Stimulated activated CD4-positive, alpha-beta T cell treated with anti-CD3 and anti-CD28 coated beads, Interleukin-4, amount 100 ng/mL, for 24 hours (primary cell): ENCODE data around the gene DND1.
"Not testable (repeated sequence)": the region's sequence is repeated elsewhere in the genome, so short reads cannot be mapped to it uniquely, and the experiment has no call there.

Source experiments
- DNase-seq: peaks from one replicate; pipeline ENCODE4 v3.0.0-alpha.2; 2020

DND1 gene

DNA sequence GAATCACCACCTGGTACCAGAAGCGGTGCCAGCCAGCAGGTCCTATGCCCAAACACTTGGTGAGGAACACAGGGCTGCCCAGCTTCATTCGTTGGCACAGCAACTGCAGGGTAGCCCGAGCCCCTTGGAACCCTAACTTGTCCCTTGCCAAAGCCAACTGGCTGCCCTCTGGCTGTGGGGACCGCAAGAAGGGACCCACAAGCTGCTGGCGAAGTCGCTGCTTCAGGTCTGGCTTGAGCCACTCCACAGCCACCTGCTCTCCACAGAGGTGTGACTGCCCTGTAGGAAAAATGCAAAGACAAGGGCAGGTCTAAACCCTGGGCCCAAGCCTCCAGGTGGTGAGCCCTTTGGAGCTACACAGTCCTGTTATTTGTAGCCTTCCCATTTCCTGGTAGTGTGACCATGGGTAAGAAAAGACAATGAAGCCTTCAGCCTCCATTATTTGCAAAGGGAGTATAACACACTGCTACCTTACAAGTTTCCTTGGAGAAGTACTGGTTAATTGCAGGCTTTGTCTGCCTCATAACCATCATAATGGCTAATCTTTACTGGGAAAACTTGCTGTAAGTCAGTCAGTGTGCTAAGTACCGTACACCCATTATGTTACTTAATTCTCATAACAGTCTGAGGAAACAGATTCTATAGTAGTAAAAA is 1.8 kb downstream of the DND1 start:
- no peak for DNase-seq

DNA sequence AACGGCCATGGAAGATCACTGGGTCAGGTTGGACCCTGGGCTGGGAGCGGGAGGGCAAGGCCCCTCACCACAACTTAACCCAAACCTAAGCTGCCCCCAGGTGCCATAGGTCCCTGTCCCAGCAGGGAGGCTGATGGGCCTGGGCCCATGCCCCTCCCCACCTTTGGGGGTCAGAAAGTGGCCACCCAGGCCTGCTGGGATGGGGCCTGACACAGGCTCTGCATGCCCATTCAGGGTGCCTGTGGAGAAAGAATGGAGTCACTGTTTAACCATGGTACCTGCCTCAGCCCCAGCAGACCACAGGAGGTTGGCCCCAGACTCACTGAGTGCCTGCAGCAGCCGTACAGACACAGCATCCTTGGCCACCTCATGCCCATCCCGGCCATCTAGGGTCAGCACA is 2.3 kb downstream of the DND1 start:
- DNase-seq = not testable (repeated sequence)

DNA sequence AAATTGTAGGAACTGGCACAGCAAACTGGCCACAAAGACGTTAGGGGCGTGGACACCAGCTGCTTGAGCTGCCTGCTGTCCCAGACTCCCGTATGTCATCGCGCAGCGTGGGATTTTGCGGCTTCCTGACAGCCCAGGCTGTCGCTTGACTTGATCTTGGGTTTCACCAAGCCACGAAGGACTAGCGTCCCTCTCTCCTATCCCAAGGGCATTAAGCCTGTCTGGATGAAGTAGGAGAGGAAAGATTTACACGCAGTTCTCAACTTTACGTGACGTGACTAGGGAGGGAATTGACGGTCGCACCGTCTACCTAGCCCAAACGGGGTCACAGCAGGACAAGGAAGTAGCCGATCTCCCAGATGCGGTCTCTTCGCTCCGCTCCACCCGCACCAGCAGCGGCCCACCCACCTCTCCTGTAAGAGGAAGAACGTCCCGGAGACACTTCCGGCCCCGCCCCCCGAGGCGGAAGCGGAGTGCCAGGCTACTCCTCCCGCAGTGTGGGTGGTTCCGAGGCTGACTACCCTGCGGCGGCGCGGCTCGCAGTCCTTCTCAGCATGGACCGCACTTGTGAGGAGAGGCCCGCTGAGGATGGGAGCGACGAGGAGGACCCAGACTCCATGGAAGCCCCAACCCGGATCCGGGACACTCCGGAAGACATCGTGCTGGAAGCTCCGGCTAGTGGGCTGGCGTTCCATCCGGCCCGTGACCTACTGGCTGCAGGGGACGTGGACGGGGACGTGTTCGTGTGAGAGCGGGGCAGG is 8.8 kb downstream of the DND1 start, which contains the start of gene WDR55:
WDR55 (plus strand) TSS at position 546 of the 761 bp plus-strand sequence; CDS start at position 555, 9 bp downstream.
- peak; percentile 97 for DNase-seq

DNA sequence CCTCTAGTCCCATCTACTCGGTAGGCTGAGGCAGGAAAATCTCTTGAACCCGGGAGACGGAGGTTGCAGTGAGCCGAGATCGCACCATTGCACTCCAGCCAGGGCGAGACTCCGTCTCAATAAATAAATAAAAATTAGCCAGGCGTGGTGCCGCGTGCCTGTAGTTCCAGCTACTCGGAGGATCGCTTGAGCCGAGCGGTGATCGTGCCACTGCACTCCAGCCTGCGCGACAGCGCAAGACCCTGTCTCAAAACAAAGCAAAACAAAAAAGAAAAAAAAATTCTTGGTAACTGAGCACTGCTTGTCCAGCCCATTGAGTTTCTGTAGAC is 9.4 kb downstream of the DND1 start:
- no peak for DNase-seq

DNA sequence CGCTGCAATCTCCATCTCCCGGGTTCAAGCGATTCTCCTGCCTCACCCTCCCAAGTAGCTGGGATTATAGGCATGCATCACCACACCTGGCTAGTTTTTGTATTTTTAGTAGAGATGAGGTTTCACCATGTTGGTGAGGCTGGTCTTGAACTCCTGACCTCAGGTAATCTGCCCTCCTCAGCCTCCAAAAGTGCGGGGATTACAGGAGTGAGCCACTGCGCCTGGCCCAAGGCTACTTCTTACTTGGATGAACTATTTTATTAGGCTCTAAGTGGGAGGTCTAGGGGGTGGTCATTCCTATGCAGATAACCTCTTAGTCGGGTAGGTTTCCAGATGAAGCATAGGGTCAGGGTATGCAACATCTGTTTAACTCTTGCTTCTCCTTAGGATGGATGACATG is 13.0 kb downstream of the DND1 start:
- not testable (repeated sequence) for DNase-seq

DNA sequence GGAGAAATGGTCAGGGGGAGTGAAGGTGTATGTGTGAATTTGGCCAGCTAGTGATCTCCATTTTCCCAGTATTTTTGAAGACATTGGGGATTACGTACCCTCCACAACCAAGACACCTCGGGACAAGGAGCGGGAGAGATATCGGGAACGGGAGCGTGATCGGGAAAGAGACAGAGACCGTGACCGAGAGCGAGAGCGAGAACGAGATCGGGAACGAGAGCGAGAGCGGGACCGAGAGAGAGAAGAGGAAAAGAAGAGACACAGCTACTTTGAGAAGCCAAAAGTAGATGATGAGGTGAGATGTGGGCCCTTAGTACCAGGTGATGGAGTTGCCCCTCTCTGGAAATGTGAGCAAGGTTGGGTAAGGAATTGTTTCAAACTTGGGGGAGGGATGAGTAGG is 14.5 kb downstream of the DND1 start:
- DNase-seq = no peak

DNA sequence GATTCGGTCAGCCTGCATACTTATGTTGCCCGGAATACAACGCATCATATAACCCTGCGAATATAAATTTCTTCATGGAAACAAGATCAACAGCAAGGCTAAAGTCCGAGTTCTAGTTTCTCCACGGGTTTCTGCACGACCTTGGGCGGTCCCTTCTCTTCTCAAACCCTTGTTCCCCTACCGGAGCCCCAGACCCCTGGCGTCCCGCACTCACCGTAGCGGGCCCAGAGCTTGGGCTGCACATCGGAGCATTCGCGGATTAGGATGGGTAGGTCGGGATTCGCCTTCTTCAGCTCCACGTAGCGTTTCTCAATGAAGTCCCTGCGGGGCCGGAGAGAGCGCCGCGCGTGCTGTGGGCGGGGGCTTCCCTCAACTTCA is 26.3 kb downstream of the DND1 start:
- no peak for DNase-seq

DNA sequence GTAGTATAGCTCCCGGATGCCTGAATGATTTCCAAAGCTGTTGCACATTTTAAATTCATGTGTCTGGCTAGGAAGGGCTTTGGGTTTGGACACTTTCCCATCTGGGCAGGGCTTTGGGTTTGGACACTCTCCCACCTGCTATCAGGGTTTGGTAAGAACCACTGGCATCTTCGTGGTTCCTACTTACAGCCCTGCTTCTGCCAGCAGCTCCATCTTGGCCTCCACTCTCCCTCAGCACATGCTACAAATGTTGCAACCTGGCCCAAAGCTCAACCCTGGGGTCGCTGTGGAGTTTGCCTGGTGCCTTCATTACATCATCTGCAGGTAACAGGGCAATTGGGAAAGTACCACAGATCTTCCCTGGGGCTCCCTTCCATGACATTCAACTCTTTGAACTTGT is 30.7 kb downstream of the DND1 start:
- DNase-seq = no peak

DNA sequence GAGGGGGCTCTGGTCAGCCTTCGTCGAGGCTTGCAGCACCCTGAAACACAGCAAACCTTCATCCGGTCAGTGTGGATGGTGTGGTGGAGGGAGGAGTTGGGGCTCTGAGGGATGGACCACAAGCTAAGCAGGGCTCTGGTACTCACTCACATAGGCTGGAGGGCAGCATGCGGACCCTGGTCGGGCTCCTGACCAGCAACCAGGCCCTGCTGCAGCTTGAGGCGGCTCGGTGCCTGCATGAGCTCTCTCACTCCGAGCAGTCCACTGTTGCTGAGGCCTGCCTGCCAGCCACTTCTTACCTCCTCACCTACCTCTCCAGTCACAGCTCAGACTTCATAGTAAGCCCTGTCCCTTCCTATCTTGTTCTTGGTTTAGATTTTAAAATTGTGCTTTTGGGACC is 31.7 kb downstream of the DND1 start:
- DNase-seq = no peak

DNA sequence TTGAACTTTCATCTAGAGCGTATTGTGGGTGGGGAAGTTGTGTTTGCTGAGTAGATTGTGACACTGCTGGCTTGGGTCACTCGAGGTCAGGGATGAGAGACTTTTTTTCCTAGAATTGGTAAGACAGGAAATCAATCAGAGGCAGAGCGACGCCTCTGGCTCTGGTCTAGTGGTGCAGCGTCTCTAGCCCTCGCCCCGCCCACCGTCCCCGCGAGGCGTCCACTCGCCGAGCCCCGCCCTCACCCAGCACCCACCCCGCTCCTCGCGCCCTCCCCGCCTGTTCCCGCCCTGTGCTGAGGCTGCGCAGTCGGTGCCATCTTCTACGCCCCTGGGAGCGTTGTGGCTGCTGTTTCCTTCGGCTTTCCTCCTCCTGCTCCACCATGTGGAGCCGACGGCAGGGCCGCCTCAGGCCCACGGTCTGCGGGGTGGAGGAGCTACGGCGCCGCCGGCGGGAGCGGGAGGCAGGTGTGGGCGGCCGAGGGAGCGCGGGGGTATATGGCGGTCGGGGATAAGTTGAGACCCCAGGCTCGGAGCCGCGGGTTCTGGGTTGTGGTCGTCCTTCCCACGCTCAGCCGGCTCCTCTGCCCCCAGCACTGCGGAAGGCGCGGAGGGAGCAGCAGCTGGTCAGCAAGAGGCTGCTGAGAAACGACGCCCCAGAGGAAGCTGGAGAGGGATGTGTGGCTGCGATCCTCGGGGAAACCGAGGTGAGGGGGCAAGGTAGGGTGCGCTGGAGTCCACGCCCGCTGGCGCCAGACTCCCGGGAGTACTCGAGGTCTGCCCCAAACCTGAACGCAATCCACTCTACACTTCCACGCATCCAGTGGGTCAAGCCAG is 34.0 kb downstream of the DND1 start, which contains the start of gene TMCO6:
TMCO6 (plus strand) TSS at position 304 of the 834 bp plus-strand sequence; CDS start at position 381, 77 bp downstream.
- DNase-seq = peak; percentile 97

DNA sequence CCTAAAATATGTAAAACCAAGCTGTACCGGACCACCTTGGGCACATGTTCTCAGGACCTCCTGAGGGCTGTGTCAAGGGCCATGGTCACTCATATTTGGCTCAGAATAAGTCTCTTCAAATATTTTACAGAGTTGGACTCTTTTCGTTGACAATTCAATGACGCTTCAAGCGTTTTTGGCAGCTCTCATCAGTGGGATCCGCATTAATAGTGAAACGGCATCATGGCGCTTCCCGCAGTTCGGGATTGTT is 34.6 kb downstream of the DND1 start:
- DNase-seq = not testable (repeated sequence)

DNA sequence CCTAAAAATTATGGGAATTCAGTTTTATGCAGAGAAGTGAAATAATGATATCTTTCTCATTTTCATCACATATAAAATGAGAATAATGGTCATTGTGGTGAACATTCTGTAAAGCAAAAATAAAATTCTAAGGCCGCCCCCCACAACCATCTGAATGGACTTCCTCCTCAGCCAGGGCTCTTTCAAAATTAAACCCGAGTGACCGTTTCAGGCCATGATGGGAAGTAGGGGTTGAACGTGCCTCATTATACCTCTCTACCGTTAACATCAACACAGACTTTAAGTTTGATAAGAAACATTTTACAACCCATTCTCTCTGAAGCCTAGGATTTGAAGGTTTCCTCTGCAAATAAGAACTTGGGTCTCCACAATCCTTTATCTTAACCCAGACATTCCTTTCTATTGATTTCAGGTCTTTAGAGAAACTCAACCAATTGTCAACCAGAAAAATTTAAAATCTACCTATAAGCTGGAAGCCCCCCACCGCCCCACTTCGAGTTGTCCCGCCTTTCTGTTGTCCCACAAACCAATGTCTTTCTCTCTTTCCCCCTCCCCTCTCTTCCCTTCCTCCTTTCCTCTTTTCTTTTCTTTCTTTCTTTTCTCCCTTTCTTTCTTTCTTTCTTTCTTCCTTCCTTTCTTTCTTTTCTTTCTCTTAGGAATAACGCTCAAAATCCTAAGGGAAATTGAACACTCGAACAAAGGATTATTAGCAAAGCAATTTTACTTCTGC is 35.8 kb downstream of the DND1 start:
- DNase-seq = no peak

DNA sequence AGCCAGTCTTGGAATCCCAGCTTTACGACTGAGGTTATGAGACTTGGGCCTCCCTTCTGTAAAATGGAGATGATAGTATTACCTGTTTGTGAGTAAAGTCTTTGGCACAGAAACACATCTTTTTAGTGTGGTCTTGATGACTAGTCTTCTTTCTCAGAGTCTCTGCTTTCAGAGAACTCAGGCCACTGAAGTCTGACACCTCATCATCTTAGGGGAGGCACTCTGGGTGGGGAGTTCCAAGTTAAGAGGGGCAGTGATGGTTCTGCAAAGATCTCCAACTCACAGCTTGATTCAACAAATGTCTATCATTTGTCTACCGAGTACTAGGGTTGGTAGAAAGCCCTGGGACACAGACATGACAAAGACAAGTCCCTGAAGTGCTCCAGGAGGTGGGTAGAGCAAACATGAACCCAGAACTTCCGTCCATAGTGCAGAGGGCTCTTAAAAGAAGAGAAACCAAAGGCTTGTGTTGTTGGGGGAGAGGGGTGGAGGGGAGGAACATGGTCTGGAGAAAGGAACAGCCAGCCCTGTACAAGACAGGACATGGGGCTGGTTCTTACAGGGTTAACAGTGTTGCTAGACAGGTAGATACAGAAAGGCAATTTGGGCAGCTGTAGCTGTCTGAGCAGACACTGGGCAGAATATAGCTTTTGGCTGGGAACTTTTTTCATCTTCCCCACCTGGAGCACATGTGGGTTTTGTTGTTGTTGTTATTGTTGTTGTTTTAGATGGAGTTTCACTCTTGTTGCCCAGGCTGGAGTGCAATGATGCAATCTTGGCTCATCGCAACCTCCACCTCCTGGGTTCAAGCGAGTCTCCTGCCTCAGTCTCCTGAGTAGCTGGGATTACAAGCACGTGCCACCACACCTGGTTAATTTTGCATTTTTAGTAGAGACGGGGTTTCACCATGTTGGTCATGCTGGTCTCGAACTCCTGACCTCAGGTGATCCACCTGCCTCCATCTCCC is 37.8 kb downstream of the DND1 start:
- DNase-seq = no peak

DNA sequence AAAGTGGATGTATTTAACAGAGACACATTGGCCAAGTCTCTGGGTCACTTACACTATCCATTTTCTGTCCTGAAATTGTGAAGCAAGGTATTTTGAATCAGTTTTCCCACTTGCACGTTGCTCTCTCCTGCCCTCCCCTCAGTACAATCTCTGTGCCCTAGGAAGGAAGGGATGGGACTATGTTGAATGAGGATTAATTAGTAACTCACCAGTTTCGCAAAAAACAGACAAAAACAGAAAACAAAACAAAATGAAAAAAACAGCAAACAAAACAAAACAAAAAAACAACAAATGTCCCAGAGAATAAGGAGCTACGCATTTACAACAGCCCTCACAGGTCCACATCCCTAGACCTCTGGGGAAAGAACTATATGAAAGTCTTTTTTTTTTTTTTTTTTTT is 39.3 kb downstream of the DND1 start:
- no peak for DNase-seq

DNA sequence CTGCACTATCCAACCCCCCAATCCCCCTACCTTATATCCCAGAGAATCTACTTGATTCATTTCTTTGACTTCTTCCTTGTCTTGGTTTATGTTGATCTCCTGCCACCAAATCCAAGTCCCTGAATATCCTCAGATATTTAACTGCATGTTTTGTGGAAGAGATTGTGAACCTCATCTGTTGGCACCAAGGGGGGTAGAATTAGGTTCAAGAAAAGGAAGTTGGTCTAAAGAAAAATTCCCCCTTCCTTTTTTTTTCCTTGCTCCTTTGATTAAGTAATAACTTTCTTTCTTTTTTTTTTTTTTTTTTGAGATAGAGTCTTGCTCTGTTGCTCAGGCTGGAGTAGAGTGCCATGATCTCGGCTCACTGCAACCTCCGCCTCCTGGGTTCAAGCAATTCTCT is 39.9 kb downstream of the DND1 start:
- DNase-seq = no peak

DNA sequence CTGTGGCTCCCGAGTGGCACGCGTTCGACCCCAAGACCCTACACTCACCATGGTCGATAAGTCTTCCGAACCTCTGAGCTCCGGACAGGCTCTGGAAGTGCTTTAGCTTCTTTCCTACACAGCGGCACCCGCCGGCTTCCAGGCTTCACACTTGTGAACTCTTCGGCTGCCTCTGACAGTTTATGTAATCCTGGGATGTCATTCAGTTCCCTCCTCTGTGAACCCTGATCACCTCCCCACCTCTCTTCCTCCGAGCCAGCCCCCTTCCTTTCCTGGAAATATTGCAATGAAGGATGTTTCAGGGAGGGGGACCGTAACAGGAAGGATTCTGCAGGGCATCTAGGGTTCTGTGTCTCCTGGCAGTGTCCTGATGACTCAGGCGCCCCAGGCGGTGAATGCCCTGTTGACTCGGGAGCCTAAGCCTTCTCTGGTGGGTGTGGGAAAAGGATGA is 40.3 kb downstream of the DND1 start, which contains the start of gene CD14:
CD14 (minus strand) TSS at position 155 of the 451 bp plus-strand sequence; CDS start at position 51, 104 bp downstream.
- DNase-seq = peak; percentile 11

DNA sequence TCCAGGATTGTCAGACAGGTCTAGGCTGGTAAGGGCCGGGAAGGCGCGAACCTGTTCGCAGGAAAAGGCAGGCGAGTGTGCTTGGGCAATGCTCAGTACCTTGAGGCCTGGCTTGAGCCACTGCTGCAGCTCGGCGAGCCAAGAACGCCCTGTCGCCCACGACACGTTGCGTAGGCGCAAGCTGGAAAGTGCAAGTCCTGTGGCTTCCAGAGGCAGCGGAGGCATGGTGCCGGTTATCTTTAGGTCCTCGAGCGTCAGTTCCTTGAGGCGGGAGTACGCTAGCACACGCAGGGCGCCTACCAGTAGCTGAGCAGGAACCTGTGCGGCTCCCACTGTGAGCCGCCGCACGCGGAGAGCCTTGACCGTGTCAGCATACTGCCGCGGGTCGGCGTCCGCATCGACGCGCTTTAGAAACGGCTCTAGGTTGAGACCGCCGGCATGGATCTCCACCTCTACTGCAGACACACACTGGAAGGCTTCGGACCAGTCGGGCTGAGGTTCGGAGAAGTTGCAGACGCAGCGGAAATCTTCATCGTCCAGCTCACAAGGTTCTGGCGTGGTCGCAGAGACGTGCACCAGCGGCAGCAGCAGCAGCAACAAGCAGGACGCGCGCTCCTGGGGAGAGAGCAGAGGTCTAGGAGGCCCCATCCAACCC is 40.9 kb downstream of the DND1 start:
- DNase-seq = peak; percentile 54

DNA sequence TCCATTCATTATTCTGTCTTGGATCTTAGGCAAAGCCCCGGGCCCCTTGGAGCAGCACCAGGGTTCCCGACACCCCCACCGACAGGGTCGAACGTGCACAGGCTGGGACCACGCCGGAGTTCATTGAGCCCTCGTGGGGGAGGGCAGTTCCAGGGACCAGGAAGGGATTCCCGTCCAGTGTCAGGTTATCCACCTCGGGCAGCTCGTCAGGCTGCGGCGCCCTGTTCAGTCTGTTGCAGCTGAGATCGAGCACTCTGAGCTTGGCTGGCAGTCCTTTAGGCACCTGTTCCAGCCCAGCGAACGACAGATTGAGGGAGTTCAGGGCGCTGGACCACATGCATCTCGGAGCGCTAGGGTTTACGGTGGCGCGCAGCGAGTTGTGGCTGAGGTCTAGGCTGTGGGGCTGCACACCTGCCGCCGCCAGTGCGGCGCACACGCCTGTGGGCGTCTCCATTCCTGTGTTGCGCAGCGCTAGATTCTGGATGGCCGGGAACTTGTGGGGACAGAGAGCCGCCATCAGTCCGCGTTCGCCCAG is 41.5 kb downstream of the DND1 start:
- DNase-seq = no peak

DNA sequence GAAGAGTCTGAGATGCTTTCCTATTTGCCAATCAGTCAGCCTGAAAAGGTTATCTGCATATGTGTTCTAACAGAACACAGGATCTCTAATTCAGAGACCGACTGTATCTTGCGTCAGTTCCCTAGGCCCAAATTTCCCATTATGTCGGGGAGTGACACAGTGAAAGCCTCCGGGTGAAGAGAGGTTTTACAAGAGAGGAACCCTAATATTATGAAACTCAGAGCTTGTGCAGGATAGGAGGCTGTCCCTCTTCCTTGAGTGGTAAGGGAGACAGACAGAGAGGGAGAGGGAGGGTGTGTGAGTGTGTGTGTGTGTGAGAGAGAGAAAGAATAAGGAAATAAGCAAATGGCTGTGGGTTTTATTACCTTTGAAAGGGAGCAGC is 42.3 kb downstream of the DND1 start:
- no peak for DNase-seq

DNA sequence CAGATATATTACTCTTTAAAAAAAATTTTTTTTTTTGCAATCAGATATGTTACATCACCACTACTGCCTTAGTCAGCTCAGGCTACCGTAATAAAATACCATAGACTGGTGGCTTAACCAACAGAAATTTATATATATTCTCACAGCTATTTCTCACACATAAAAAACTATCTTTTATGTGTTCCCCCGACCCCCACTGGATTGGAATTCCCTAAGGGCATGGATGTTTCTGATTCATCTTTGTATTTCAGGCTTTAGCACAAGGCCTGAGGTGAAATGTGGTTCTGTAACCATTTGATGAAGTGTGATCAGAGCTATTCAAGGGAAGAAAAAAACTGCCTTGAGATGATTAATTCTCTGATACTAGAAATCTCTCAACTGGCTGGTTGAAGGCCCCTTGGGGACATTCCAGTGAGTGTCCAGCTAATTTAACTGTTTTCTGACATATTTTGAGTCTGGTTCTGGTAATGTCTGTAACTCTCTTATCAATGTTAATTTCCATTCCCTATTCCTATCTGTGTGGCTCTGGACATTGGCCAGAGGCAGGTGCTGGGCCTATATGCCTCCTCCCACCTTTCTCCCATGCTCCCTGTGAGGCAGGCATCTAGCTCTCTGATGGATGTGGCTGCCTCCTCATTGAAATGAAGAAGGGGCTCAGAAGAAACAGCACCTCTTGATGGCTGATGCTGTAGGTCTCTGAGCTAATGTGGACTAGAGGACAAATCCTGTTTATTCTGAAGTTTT is 42.9 kb downstream of the DND1 start:
- DNase-seq = no peak
